H1 (cell line): ENCODE measurements around the gene TBC1D7.

ENCODE experiments used
- CTCF ChIP-seq, 3 experiments: IDR thresholded peaks; 1 replicate in 2 of 3; 2 replicates in 1 of 3; pipeline versions ENCODE4 v1.5.1 to v1.6.1; 2011; ENCODE audit warnings: low read length in 3 of 3, mild to moderate bottlenecking in 3 of 3, inconsistent platforms in 2 of 3, low read depth in 1 of 3, moderate library complexity in 1 of 3; ENCODE audit not compliant: insufficient read depth in 1 of 3; ENCODE audit errors: control extremely low read depth in 1 of 3
- JUND ChIP-seq: IDR thresholded peaks from 2 replicates; pipeline ENCODE4 v1.6.1; 2011; ENCODE audit warnings: mild to moderate bottlenecking, improper control_type of control experiment, low read length
- MAX ChIP-seq: IDR thresholded peaks from 2 replicates; pipeline ENCODE4 v1.6.1; 2012; ENCODE audit warnings: inconsistent platforms
- POU5F1 ChIP-seq: IDR thresholded peaks from 2 replicates; pipeline ENCODE4 v1.6.1; 2011; ENCODE audit warnings: low read depth, mild to moderate bottlenecking, low read length, moderate library complexity
- RAD21 ChIP-seq, 2 experiments: IDR thresholded peaks in 1 of 2; conservative IDR thresholded peaks in 1 of 2; 2 replicates each; pipeline ENCODE4 v1.6.1; 2011; ENCODE audit warnings: low read depth in 2 of 2, low read length in 2 of 2, improper control_type of control experiment in 1 of 2, inconsistent platforms in 1 of 2, mild to moderate bottlenecking in 1 of 2, moderate library complexity in 1 of 2
- RFX5 ChIP-seq: IDR thresholded peaks from 2 replicates; pipeline ENCODE4 v1.6.1; 2011; ENCODE audit warnings: low read depth, low read length, improper control_type of control experiment, borderline replicate concordance
- RXRA ChIP-seq: IDR thresholded peaks from 2 replicates; pipeline ENCODE4 v1.6.1; 2011; ENCODE audit warnings: low read depth, mild to moderate bottlenecking, low read length, moderate library complexity; ENCODE audit not compliant: insufficient read depth
- YY1 ChIP-seq: IDR thresholded peaks from 2 replicates; pipeline ENCODE4 v1.6.1; 2011; ENCODE audit warnings: low read depth, mild to moderate bottlenecking, low read length

- no peak for TF ChIP-seq CTCF (IDR thresholded peaks at IDR 0.05; ENCODE audit: control extremely low read depth in 1 of 3, insufficient read depth in 1 of 3, low read depth in 1 of 3, low read length in 3 of 3)
- TF ChIP-seq POU5F1, result no peak
- no peak for TF ChIP-seq MAX
- TF ChIP-seq JUND, result no peak
- TF ChIP-seq RAD21 (IDR thresholded peaks at IDR 0.05 in 1 of 2, conservative IDR thresholded peaks at IDR 0.05 in 1 of 2; ENCODE audit: low read depth in 2 of 2, low read length in 2 of 2), result no peak
- TF ChIP-seq YY1, result no peak
- TF ChIP-seq RXRA, result no peak
- TF ChIP-seq RFX5, result no peak
Measured at GRCh38 chr6:13319891-13320564, 8.3 kb downstream of the TBC1D7 start.
